H54 (cell line): ENCODE data around the gene CDC42EP3.

Source experiments
- DNase-seq: peaks from one replicate; pipeline ENCODE4 v3.0.0; 2011; ENCODE audit warnings: low spot score, mixed read lengths; ENCODE audit not compliant: insufficient read length
- FAIRE-seq: peaks from 3 replicates; lab custom pipeline; 2011; peaks lifted over from hg19 to GRCh38; lab: Jason Lieb, UNC
- POLR2A ChIP-seq: IDR thresholded peaks from 2 replicates; pipeline ENCODE4 v1.6.1; 2011; ENCODE audit warnings: low read depth, mild to moderate bottlenecking, low read length

CDC42EP3 gene

GRCh38 chr2:37656512-37657423 is 14.7 kb downstream of the CDC42EP3 start:
- FAIRE-seq (no peak), DNase-seq (no peak)
- no peak for TF ChIP-seq POLR2A

GRCh38 chr2:37654932-37655841 is 16.3 kb downstream of the CDC42EP3 start:
- FAIRE-seq (no peak), DNase-seq (no peak)
- no peak for TF ChIP-seq POLR2A

- FAIRE-seq = no peak
- no peak for DNase-seq
- TF ChIP-seq POLR2A = no peak
Measured at GRCh38 chr2:37654419-37654818, 17.0 kb downstream of the CDC42EP3 start.

- no peak for TF ChIP-seq POLR2A
- no peak for DNase-seq
- no peak for FAIRE-seq
Measured at GRCh38 chr2:37653805-37654378, 17.6 kb downstream of the CDC42EP3 start.

GRCh38 chr2:37653093-37653492 is 18.3 kb downstream of the CDC42EP3 start:
- DNase-seq (no peak), FAIRE-seq (no peak)
- TF ChIP-seq POLR2A = no peak

- peak; percentile 83 for DNase-seq
- FAIRE-seq = peak; percentile 65
- no peak for TF ChIP-seq POLR2A
Measured at GRCh38 chr2:37652199-37652640, 19.2 kb downstream of the CDC42EP3 start.

- FAIRE-seq (no peak), DNase-seq (no peak)
- no peak for TF ChIP-seq POLR2A
Measured at GRCh38 chr2:37650548-37651093, 20.8 kb downstream of the CDC42EP3 start.

GRCh38 chr2:37649518-37649917 is 21.9 kb downstream of the CDC42EP3 start:
- DNase-seq (no peak), FAIRE-seq (no peak)
- no peak for TF ChIP-seq POLR2A

GRCh38 chr2:37648331-37649011 is 23.0 kb downstream of the CDC42EP3 start:
- TF ChIP-seq POLR2A = no peak
- DNase-seq = no peak
- FAIRE-seq = no peak

- DNase-seq (no peak), FAIRE-seq (no peak)
- no peak for TF ChIP-seq POLR2A
Measured at GRCh38 chr2:37647971-37648330, 23.5 kb downstream of the CDC42EP3 start.

GRCh38 chr2:37645836-37646235 is 25.6 kb downstream of the CDC42EP3 start:
- DNase-seq = no peak
- no peak for FAIRE-seq
- no peak for TF ChIP-seq POLR2A

- no peak for DNase-seq
- peak; percentile 88 for FAIRE-seq
- no peak for TF ChIP-seq POLR2A
Measured at GRCh38 chr2:37645362-37645761, 26.1 kb downstream of the CDC42EP3 start.

GRCh38 chr2:37644191-37644590 is 27.3 kb downstream of the CDC42EP3 start:
- DNase-seq = no peak
- no peak for FAIRE-seq
- TF ChIP-seq POLR2A = no peak

GRCh38 chr2:37643730-37644078 is 27.7 kb downstream of the CDC42EP3 start:
- TF ChIP-seq POLR2A = no peak
- FAIRE-seq (no peak), DNase-seq (no peak)
